ENCODE results near the gene STX8.
"Not testable (repeated sequence)": the region's sequence is repeated elsewhere in the genome, so short reads cannot be mapped to it uniquely, and the experiment has no call there.

Gene STX8

GRCh38 chr17:9270921-9271320, 304.7 kb downstream of the STX8 start:
- in situ Hi-C loops (cut with MboI; ENCODE audit: low sequenced_read_pairs) = no loop called here

- in situ Hi-C loops (cut with MboI; ENCODE audit: low sequenced_read_pairs) = no loop called here
Measured at GRCh38 chr17:9269350-9270035, 306.1 kb downstream of the STX8 start.

- in situ Hi-C loops (cut with MboI; ENCODE audit: low sequenced_read_pairs) = no loop called here
Measured at GRCh38 chr17:9268546-9268945, 307.1 kb downstream of the STX8 start.

GRCh38 chr17:9266697-9267117, 308.9 kb downstream of the STX8 start:
- in situ Hi-C loops (cut with MboI; ENCODE audit: low sequenced_read_pairs) = no loop called here

GRCh38 chr17:9266031-9266680, 309.5 kb downstream of the STX8 start:
- in situ Hi-C loops (cut with MboI; ENCODE audit: low sequenced_read_pairs) = no loop called here

- in situ Hi-C loops (cut with MboI; ENCODE audit: low sequenced_read_pairs) = no loop called here
Measured at GRCh38 chr17:9261081-9262012, 314.3 kb downstream of the STX8 start.

GRCh38 chr17:9259419-9259818, 316.2 kb downstream of the STX8 start:
- in situ Hi-C loops (cut with MboI; ENCODE audit: low sequenced_read_pairs) = no loop called here

GRCh38 chr17:9258115-9259015, 317.3 kb downstream of the STX8 start:
- in situ Hi-C loops (cut with MboI; ENCODE audit: low sequenced_read_pairs) = no loop called here

GRCh38 chr17:9257630-9257965, 318.0 kb downstream of the STX8 start:
- in situ Hi-C loops (cut with MboI; ENCODE audit: low sequenced_read_pairs) = not testable (repeated sequence)

- in situ Hi-C loops (cut with MboI; ENCODE audit: low sequenced_read_pairs) = no loop called here
Measured at GRCh38 chr17:9256751-9257629, 318.6 kb downstream of the STX8 start.

- in situ Hi-C loops (cut with MboI; ENCODE audit: low sequenced_read_pairs) = no loop called here
Measured at GRCh38 chr17:9256361-9256750, 319.3 kb downstream of the STX8 start.

- in situ Hi-C loops (cut with MboI; ENCODE audit: low sequenced_read_pairs) = no loop called here
Measured at GRCh38 chr17:9255833-9256232, 319.8 kb downstream of the STX8 start.

GRCh38 chr17:9254841-9255240, 320.8 kb downstream of the STX8 start:
- in situ Hi-C loops (cut with MboI; ENCODE audit: low sequenced_read_pairs) = no loop called here

- in situ Hi-C loops (cut with MboI; ENCODE audit: low sequenced_read_pairs) = no loop called here
Measured at GRCh38 chr17:9253308-9253707, 322.3 kb downstream of the STX8 start.

- in situ Hi-C loops (cut with MboI; ENCODE audit: low sequenced_read_pairs) = no loop called here
Measured at GRCh38 chr17:9251273-9251672, 324.3 kb downstream of the STX8 start.

- in situ Hi-C loops (cut with MboI; ENCODE audit: low sequenced_read_pairs) = no loop called here
Measured at GRCh38 chr17:9249245-9249953, 326.2 kb downstream of the STX8 start.

GRCh38 chr17:9247401-9247938, 328.1 kb downstream of the STX8 start:
- in situ Hi-C loops (cut with MboI; ENCODE audit: low sequenced_read_pairs) = no loop called here

GRCh38 chr17:9244066-9245052, 331.3 kb downstream of the STX8 start:
- in situ Hi-C loops (cut with MboI; ENCODE audit: low sequenced_read_pairs) = no loop called here
